ENCODE measurements around the gene SV2B.

SV2B gene

GRCh38 chr15:91306144-91306543 is 206.1 kb downstream of the SV2B start:
- no peak overlapping the region for H3K27ac Mint-ChIP-seq
- no peaks in the 10 kb centered on the region for H3K9me3 Mint-ChIP-seq
- peaks cover 38% of the 10 kb centered on the region for H3K27me3 Mint-ChIP-seq (ENCODE audit: low read depth, poor library complexity)

DNA sequence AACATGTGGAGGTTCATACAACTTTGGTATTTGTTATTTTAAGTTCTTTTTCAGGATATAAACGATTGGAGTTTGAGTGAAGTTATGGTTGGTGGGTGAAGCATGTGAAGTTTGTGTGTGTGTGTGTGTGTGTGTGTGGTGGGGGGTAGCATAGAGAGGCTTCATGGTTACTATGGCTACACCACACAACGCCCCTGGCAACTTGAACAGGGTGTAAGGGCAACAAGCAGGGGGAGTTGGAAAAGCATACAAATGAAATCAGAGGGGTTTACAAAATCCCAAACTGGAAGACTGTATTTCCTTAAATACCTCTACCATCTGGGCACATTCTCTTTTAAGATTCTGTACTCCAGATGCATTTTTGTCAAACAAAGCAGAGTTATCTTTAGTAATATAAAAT is 207.5 kb downstream of the SV2B start:
- Mint-ChIP-seq H3K4me3 (no peak overlapping the region), H3K9me3 (no peaks in the 10 kb centered on the region), H3K27ac (no peak overlapping the region), H3K36me3 (ENCODE audit: low read depth) (no peaks in the 10 kb centered on the region), H3K4me1 (peaks cover 20% of the 10 kb centered on the region), H3K27me3 (ENCODE audit: low read depth, poor library complexity) (peaks cover 38% of the 10 kb centered on the region)
- TF ChIP-seq, protein P1, sequence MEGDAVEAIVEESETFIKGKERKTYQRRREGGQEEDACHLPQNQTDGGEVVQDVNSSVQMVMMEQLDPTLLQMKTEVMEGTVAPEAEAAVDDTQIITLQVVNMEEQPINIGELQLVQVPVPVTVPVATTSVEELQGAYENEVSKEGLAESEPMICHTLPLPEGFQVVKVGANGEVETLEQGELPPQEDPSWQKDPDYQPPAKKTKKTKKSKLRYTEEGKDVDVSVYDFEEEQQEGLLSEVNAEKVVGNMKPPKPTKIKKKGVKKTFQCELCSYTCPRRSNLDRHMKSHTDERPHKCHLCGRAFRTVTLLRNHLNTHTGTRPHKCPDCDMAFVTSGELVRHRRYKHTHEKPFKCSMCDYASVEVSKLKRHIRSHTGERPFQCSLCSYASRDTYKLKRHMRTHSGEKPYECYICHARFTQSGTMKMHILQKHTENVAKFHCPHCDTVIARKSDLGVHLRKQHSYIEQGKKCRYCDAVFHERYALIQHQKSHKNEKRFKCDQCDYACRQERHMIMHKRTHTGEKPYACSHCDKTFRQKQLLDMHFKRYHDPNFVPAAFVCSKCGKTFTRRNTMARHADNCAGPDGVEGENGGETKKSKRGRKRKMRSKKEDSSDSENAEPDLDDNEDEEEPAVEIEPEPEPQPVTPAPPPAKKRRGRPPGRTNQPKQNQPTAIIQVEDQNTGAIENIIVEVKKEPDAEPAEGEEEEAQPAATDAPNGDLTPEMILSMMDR (IDR thresholded peaks at IDR 0.05) = no peak
- no peak for DNase-seq

More at GRCh38 chr15:91306144-91306543, 206.1 kb downstream of the SV2B start:
- Mint-ChIP-seq H3K4me1 (peaks cover 20% of the 10 kb centered on the region), H3K36me3 (ENCODE audit: low read depth) (no peaks in the 10 kb centered on the region), H3K4me3 (no peak overlapping the region)
- TF ChIP-seq, protein P1 (IDR thresholded peaks at IDR 0.05) = no peak
- DNase-seq = no peak

DNA sequence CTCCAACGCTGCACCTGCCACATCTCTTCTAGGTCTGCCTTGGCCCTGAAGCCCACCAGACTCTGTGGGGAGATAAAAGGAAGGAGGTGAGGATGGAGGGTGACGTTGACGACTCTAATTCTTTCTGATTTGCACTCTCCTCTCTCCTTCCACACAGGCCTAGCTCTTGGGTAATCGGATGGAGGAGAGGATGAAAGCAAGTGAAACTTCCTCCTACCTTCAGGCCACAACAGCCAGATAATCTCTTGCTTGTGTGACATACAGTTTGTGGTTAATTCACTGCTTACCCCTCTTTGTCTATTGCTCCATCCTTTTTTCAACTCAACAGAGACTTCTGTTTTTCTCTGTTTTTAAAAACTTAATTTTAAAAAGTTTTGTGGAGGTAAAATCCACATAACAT is 208.1 kb downstream of the SV2B start:
- Mint-ChIP-seq H3K27ac (no peak overlapping the region), H3K4me1 (peaks cover 20% of the 10 kb centered on the region), H3K27me3 (ENCODE audit: low read depth, poor library complexity) (peaks cover 35% of the 10 kb centered on the region), H3K4me3 (no peak overlapping the region), H3K36me3 (ENCODE audit: low read depth) (no peaks in the 10 kb centered on the region), H3K9me3 (no peaks in the 10 kb centered on the region)
- TF ChIP-seq, protein P1 (IDR thresholded peaks at IDR 0.05) = no peak
- no peak for DNase-seq

- Mint-ChIP-seq H3K27me3 (ENCODE audit: low read depth, poor library complexity) (peaks cover 31% of the 10 kb centered on the region), H3K27ac (no peak overlapping the region), H3K4me3 (no peak overlapping the region), H3K4me1 (peaks cover 20% of the 10 kb centered on the region), H3K36me3 (ENCODE audit: low read depth) (no peaks in the 10 kb centered on the region), H3K9me3 (no peaks in the 10 kb centered on the region)
- no peak for DNase-seq
- TF ChIP-seq, protein P1 (IDR thresholded peaks at IDR 0.05) = no peak
These were observed 208.8 kb downstream of the SV2B start for GRCh38 chr15:91308855-91309254.

GRCh38 chr15:91311986-91312385 is 211.9 kb downstream of the SV2B start:
- Mint-ChIP-seq H3K9me3 (no peaks in the 10 kb centered on the region), H3K4me1 (peaks cover 16% of the 10 kb centered on the region), H3K4me3 (no peak overlapping the region), H3K27me3 (ENCODE audit: low read depth, poor library complexity) (peaks cover 14% of the 10 kb centered on the region), H3K27ac (peak overlapping the region; percentile 31), H3K36me3 (ENCODE audit: low read depth) (no peaks in the 10 kb centered on the region)
- DNase-seq = no peak
- TF ChIP-seq, protein P1 (IDR thresholded peaks at IDR 0.05) = no peak

DNA sequence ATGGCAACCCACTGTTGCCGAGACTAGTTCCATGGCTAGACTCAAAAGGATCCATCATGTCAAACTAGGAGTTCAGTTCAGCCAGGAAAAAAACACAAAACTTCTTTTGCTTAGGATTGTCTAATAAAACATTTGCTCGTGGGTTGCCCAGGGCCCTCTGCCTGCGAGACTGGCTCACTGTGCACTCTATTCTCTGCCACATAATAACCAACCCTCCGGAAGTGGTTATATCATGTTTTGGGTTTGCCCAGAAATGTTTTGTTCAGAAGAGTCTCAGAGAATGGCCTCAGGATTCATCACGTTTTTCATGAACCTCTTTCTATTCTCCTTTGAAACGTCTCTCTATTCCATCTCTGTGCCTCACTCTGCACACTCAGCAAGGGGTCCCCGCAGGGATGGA is 216.1 kb downstream of the SV2B start:
- Mint-ChIP-seq H3K4me3 (no peak overlapping the region), H3K4me1 (peaks cover 23% of the 10 kb centered on the region), H3K27ac (no peak overlapping the region), H3K27me3 (ENCODE audit: low read depth, poor library complexity) (peaks cover 7% of the 10 kb centered on the region), H3K9me3 (no peaks in the 10 kb centered on the region), H3K36me3 (ENCODE audit: low read depth) (no peaks in the 10 kb centered on the region)
- DNase-seq = no peak
- TF ChIP-seq, protein P1 (IDR thresholded peaks at IDR 0.05) = no peak

Data from nephron progenitor cell (in vitro differentiated cells).